H1 (cell line): Measurements from ENCODE around the gene FTCDNL1. TPM values are rescaled to one million over a fixed set of nuclear protein-coding genes. Genes with fewer than 3 reads are reported as not detected.

Experiments
- CTCF ChIA-PET: fragments of 300-600 bp; sonication (Branson Sonifier 250); formaldehyde crosslinking; loops from one replicate; lab custom pipeline; 2021; ENCODE audit not compliant: partially characterized antibody; lab: Charles Lee
- POLR2A ChIA-PET: fragments of 300-600 bp; sonication (Branson Sonifier 250); formaldehyde crosslinking; loops from one replicate; lab custom pipeline; 2021; ENCODE audit warnings: inconsistent platforms; ENCODE audit not compliant: partially characterized antibody; lab: Charles Lee
- DNase-seq, 2 experiments: peaks; one replicate each; pipeline versions ENCODE4 v3.0.0 to v3.0.0-alpha.2; 2010 to 2022; ENCODE audit warnings: low spot score in 2 of 2, low read depth in 1 of 2, mixed read lengths in 1 of 2
- FAIRE-seq: peaks from 2 replicates; lab custom pipeline; 2011; peaks lifted over from hg19 to GRCh38; lab: Jason Lieb, UNC
- H2AFZ ChIP-seq: 2 replicates; pipeline ENCODE4 v1.8.1; 2012; ENCODE audit warnings: low read length, inconsistent platforms
- H2AK5ac ChIP-seq: 2 replicates; pipeline ENCODE4 v1.6.1; 2013; ENCODE audit warnings: low read depth, low read length
- H2BK120ac ChIP-seq: replicated peaks from 2 replicates; pipeline ENCODE3; 2013; ENCODE audit warnings: low read depth, low read length, inconsistent platforms
- H2BK12ac ChIP-seq: 2 replicates; pipeline ENCODE4 v1.6.1; 2013; ENCODE audit warnings: low read depth, low read length
- H2BK15ac ChIP-seq: 2 replicates; pipeline ENCODE4 v1.6.1; 2013; ENCODE audit warnings: low read length
- H2BK20ac ChIP-seq: 2 replicates; pipeline ENCODE4 v1.6.1; 2013; ENCODE audit warnings: low read length
- H2BK5ac ChIP-seq: 2 replicates; pipeline ENCODE4 v1.6.1; 2013; ENCODE audit warnings: low read depth, low read length
- H3K14ac ChIP-seq: 2 replicates; pipeline ENCODE4 v1.6.1; 2013; ENCODE audit warnings: inconsistent platforms; ENCODE audit not compliant: insufficient read length
- H3K18ac ChIP-seq: 2 replicates; pipeline ENCODE4 v1.6.1; 2013; ENCODE audit warnings: low read length; ENCODE audit errors: extremely low read depth
- H3K23ac ChIP-seq: 2 replicates; pipeline ENCODE4 v1.6.1; 2013; ENCODE audit warnings: inconsistent platforms; ENCODE audit not compliant: insufficient read length
- H3K23me2 ChIP-seq: 2 replicates; pipeline ENCODE4 v1.6.1; 2013; ENCODE audit warnings: low read depth, low read length
- H3K27ac ChIP-seq: 2 replicates; pipeline ENCODE4 v1.6.1; 2011; ENCODE audit warnings: low read depth, low read length, inconsistent platforms
- H3K27me3 ChIP-seq, 4 experiments: replicated peaks in 1 of 4; 1 replicate in 1 of 4; 2 replicates in 3 of 4; pipeline versions ENCODE4 v1.6.1 to v1.8.1; 2011 to 2013; ENCODE audit warnings: low read length in 3 of 4, mild to moderate bottlenecking in 3 of 4, inconsistent platforms in 2 of 4, mixed read lengths in 2 of 4, moderate library complexity in 1 of 4; ENCODE audit not compliant: control insufficient read depth in 3 of 4, insufficient read depth in 3 of 4; ENCODE audit errors: extremely low read depth in 1 of 4
- H3K36me3 ChIP-seq, 4 experiments: 2 replicates each; pipeline versions ENCODE4 v1.6.1 to v1.8.1; 2011 to 2013; ENCODE audit warnings: mild to moderate bottlenecking in 4 of 4, low read length in 3 of 4, moderate library complexity in 2 of 4, control low read depth in 1 of 4, inconsistent platforms in 1 of 4; ENCODE audit not compliant: insufficient read depth in 4 of 4, control insufficient read depth in 2 of 4
- H3K4ac ChIP-seq: replicated peaks from 2 replicates; pipeline ENCODE3; 2013; ENCODE audit warnings: low read length, low read depth, mixed read lengths, inconsistent platforms; ENCODE audit not compliant: insufficient read length
- H3K4me1 ChIP-seq, 4 experiments: replicated peaks in 1 of 4; 1 replicate in 1 of 4; 2 replicates in 3 of 4; pipeline versions ENCODE4 v1.6.1 to v1.8.1; 2011 to 2013; ENCODE audit warnings: low read length in 3 of 4, inconsistent platforms in 2 of 4, mixed read lengths in 1 of 4; ENCODE audit not compliant: insufficient read depth in 4 of 4, control insufficient read depth in 3 of 4
- H3K4me2 ChIP-seq, 2 experiments: 2 replicates each; pipeline versions ENCODE4 v1.6.1 to v1.8.1; 2011 to 2013; ENCODE audit warnings: low read depth in 2 of 2, low read length in 2 of 2, control low read depth in 1 of 2, inconsistent platforms in 1 of 2, mild to moderate bottlenecking in 1 of 2; ENCODE audit not compliant: insufficient read depth in 1 of 2
- H3K4me3 ChIP-seq, 4 experiments: fragments of 200-600, 300-600 bp in 1 of 4; sonication (generic), shearing (Covaris generic), sonication (Bioruptor Twin) in 1 of 4; 2 replicates each; pipeline versions ENCODE4 v1.5.1 to v1.8.1; 2011 to 2016; ENCODE audit warnings: low read length in 4 of 4, low read depth in 3 of 4, control low read depth in 2 of 4, inconsistent platforms in 2 of 4, mild to moderate bottlenecking in 2 of 4, mixed read lengths in 1 of 4, moderate library complexity in 1 of 4; ENCODE audit not compliant: insufficient read depth in 2 of 4; ENCODE audit errors: extremely low read depth in 1 of 4
- H3K56ac ChIP-seq: replicated peaks from 2 replicates; pipeline ENCODE3; 2013; ENCODE audit warnings: low read depth, mild to moderate bottlenecking, mixed read lengths, low read length, inconsistent platforms; ENCODE audit not compliant: insufficient read length
- H3K79me1 ChIP-seq: 2 replicates; pipeline ENCODE4 v1.6.1; 2013; ENCODE audit warnings: low read depth, low read length, control low read depth
- H3K79me2 ChIP-seq, 2 experiments: 2 replicates each; pipeline versions ENCODE4 v1.6.1 to v1.8.1; 2012 to 2013; ENCODE audit warnings: low read length in 2 of 2, mild to moderate bottlenecking in 2 of 2, inconsistent platforms in 1 of 2; ENCODE audit not compliant: insufficient read depth in 2 of 2, control insufficient read depth in 1 of 2
- H3K9ac ChIP-seq, 4 experiments: replicated peaks in 1 of 4; 1 replicate in 1 of 4; 2 replicates in 3 of 4; pipeline versions ENCODE4 v1.6.1 to v1.8.1; 2011 to 2013; ENCODE audit warnings: low read depth in 3 of 4, low read length in 3 of 4, control low read depth in 2 of 4, mild to moderate bottlenecking in 2 of 4, moderate library complexity in 2 of 4, inconsistent platforms in 1 of 4; ENCODE audit errors: extremely low read depth in 1 of 4
- H3K9me3 ChIP-seq, 2 experiments: 2 replicates each; pipeline versions ENCODE4 v1.6.1 to v1.8.1; 2012 to 2013; ENCODE audit warnings: mild to moderate bottlenecking in 2 of 2, moderate library complexity in 2 of 2, control low read depth in 1 of 2, inconsistent platforms in 1 of 2, low read depth in 1 of 2, low read length in 1 of 2, mixed read lengths in 1 of 2; ENCODE audit not compliant: insufficient read depth in 2 of 2
- H4K20me1 ChIP-seq, 2 experiments: replicated peaks in 1 of 2; 2 replicates each; pipeline versions ENCODE3 to v1.8.1; 2011 to 2013; ENCODE audit warnings: inconsistent platforms in 2 of 2, low read length in 2 of 2, mild to moderate bottlenecking in 1 of 2; ENCODE audit not compliant: insufficient read depth in 2 of 2, control insufficient read depth in 1 of 2
- H4K5ac ChIP-seq: 2 replicates; pipeline ENCODE4 v1.6.1; 2013; ENCODE audit warnings: low read length, low read depth, mixed read lengths, inconsistent platforms; ENCODE audit not compliant: insufficient read length
- H4K8ac ChIP-seq: 2 replicates; pipeline ENCODE4 v1.8.0; 2013; ENCODE audit warnings: mild to moderate bottlenecking, moderate library complexity, low read length, inconsistent platforms; ENCODE audit not compliant: insufficient read depth; ENCODE audit errors: extremely low read depth
- H4K91ac ChIP-seq: replicated peaks from 2 replicates; pipeline ENCODE3; 2013; ENCODE audit warnings: low read length, mixed read lengths, inconsistent platforms; ENCODE audit not compliant: insufficient read length
- BRCA1 ChIP-seq: IDR thresholded peaks from 2 replicates; pipeline ENCODE4 v1.6.1; 2012; ENCODE audit warnings: low read depth, low read length, improper control_type of control experiment
- CREB1 ChIP-seq: IDR thresholded peaks from 2 replicates; pipeline ENCODE4 v1.6.1; 2012; ENCODE audit warnings: inconsistent platforms
- CTBP2 ChIP-seq: IDR thresholded peaks from 2 replicates; pipeline ENCODE4 v1.7.0; 2011; ENCODE audit warnings: borderline replicate concordance, mild to moderate bottlenecking, moderate library complexity, mixed read lengths, low read length; ENCODE audit not compliant: insufficient read depth, insufficient read length
- CTCF ChIP-seq, 3 experiments: IDR thresholded peaks; 1 replicate in 2 of 3; 2 replicates in 1 of 3; pipeline versions ENCODE4 v1.5.1 to v1.6.1; 2011; ENCODE audit warnings: low read length in 3 of 3, mild to moderate bottlenecking in 3 of 3, inconsistent platforms in 2 of 3, low read depth in 1 of 3, moderate library complexity in 1 of 3; ENCODE audit not compliant: insufficient read depth in 1 of 3; ENCODE audit errors: control extremely low read depth in 1 of 3
- E2F6 ChIP-seq: IDR thresholded peaks from 2 replicates; pipeline ENCODE4 v1.6.1; 2012; ENCODE audit warnings: inconsistent platforms
- HDAC2 ChIP-seq, 2 experiments: fragments of 300-600 bp in 1 of 2; sonication (generic) in 1 of 2; IDR thresholded peaks; 2 replicates each; pipeline ENCODE4 v1.6.1; 2011 to 2012; ENCODE audit warnings: low read depth in 2 of 2, low read length in 2 of 2, mild to moderate bottlenecking in 2 of 2, moderate library complexity in 2 of 2, borderline replicate concordance in 1 of 2, inconsistent platforms in 1 of 2
- HDAC6 ChIP-seq: IDR thresholded peaks from one replicate; pipeline ENCODE4 v1.7.1; 2012; ENCODE audit warnings: low read depth, mild to moderate bottlenecking, inconsistent platforms, low read length, moderate library complexity
- KDM1A ChIP-seq: fragments of 200-600, 300-600 bp; sonication (generic); IDR thresholded peaks from 2 replicates; pipeline ENCODE4 v1.7.1; 2016; ENCODE audit warnings: mild to moderate bottlenecking, low read length, borderline replicate concordance
- KDM5A ChIP-seq: fragments of 200-600 bp; IDR thresholded peaks from 2 replicates; pipeline ENCODE4 v1.7.1; 2012; ENCODE audit warnings: mild to moderate bottlenecking, low read length, inconsistent platforms, mixed read lengths
- SIN3A ChIP-seq, 2 experiments: IDR thresholded peaks in 1 of 2; conservative IDR thresholded peaks in 1 of 2; 2 replicates each; pipeline ENCODE4 v1.6.1; 2011 to 2012; ENCODE audit warnings: low read length in 2 of 2, improper control_type of control experiment in 1 of 2, low read depth in 1 of 2, mild to moderate bottlenecking in 1 of 2
- SP4 ChIP-seq: IDR thresholded peaks from 2 replicates; pipeline ENCODE4 v1.6.1; 2012; ENCODE audit warnings: low read length, inconsistent platforms
- WGBS, 2 experiments: shearing (Covaris generic) in 1 of 2; methylation state at CpG; one replicate each; pipeline versions ENCODE4 v1.1.6 to v1.1.7; 2013 to 2015; ENCODE audit warnings: low lambda C conversion rate in 2 of 2, mixed read lengths in 2 of 2, inconsistent platforms in 1 of 2, low coverage in 1 of 2, missing lambda C conversion rate in 1 of 2; ENCODE audit not compliant: insufficient replicate concordance in 2 of 2, insufficient coverage in 1 of 2, insufficient read length in 1 of 2; ENCODE audit errors: extremely low coverage in 1 of 2, missing lambda C conversion rate in 1 of 2; 5-methylcytosine and 5-hydroxymethylcytosine counted together
- polyA plus RNA-seq, 7 experiments: library from polyadenylated mRNA; depleted of rRNA in 3 of 7; stranded (reverse) in 5 of 7; unstranded in 2 of 7; fragments of >200 nt in 5 of 7; fragments of 200-250 nt in 2 of 7; gene quantifications; 1 replicate in 5 of 7; 2 replicates in 1 of 7; 4 replicates in 1 of 7; pipeline versions ENCODE4 v1.2.1 to v1.2.3, GENCODE V29; 2011 to 2013; ENCODE audit warnings: missing spikeins in 2 of 7, mixed read lengths in 2 of 7
- total RNA-seq: library from RNA; stranded (reverse); fragmentation: NEBNext Ultra II Directional; extraction: Animal tissue kit (Norgen Biotek cat#: 25700); gene quantifications from 2 replicates; pipeline ENCODE4 v1.2.1, GENCODE V29; 2021

FTCDNL1 gene
- total and polyA plus RNA-seq, 2 of the 8 experiments (the other 6 are each of a cell fraction or from before 2014, with no cell fraction given), result 0.41 to 0.97 TPM

- Histone ChIP-seq H2BK120ac (no peak overlapping the region), H4K91ac (no peak overlapping the region), H3K36me3 (no peaks in the 10 kb centered on the region), H3K4ac (no peak overlapping the region), H3K14ac (no peak overlapping the region), H3K56ac (no peak overlapping the region), H3K4me1 (no peaks in the 10 kb centered on the region), H2BK20ac (no peak overlapping the region), H3K79me2 (no peaks in the 10 kb centered on the region), H3K9me3 (no peaks in the 10 kb centered on the region), H2BK12ac (no peak overlapping the region), H3K27ac (no peak overlapping the region), H2BK15ac (no peak overlapping the region), H2AK5ac (no peak overlapping the region), H3K4me2 (no peak overlapping the region), H4K20me1 (no peaks in the 10 kb centered on the region), H4K8ac (no peak overlapping the region), H3K4me3 (no peak overlapping the region), H2AFZ (no peak overlapping the region), H3K23me2 (no peaks in the 10 kb centered on the region), H3K79me1 (no peaks in the 10 kb centered on the region), H3K18ac (no peak overlapping the region), H3K27me3 (no peaks in the 10 kb centered on the region), H3K9ac (no peak overlapping the region), H3K23ac (no peak overlapping the region), H2BK5ac (no peak overlapping the region), H4K5ac (no peak overlapping the region)
- DNase-seq, result no peak
- 66% methylated on average over 2 of the region's 2 CpGs; no CpG with 5 or more reads in 1 of the 2 experiments for WGBS, 2 experiments
- ChIA-PET CTCF (no interaction called here), POLR2A (no interaction called here)
- FAIRE-seq, result no peak
- no peak for TF ChIP-seq CTBP2
- no peak for TF ChIP-seq KDM1A
- TF ChIP-seq SIN3A (conservative IDR thresholded peaks at IDR 0.05 in 1 of 2, IDR thresholded peaks at IDR 0.05 in 1 of 2; ENCODE audit: low read depth in 1 of 2, low read length in 2 of 2), result no peak
- TF ChIP-seq BRCA1, result no peak
- no peak for TF ChIP-seq KDM5A
- TF ChIP-seq HDAC2 (IDR thresholded peaks at IDR 0.05; ENCODE audit: borderline replicate concordance in 1 of 2, low read depth in 2 of 2, low read length in 2 of 2), result no peak
- no peak for TF ChIP-seq HDAC6
- TF ChIP-seq E2F6, result no peak
- TF ChIP-seq CREB1, result no peak
- no peak for TF ChIP-seq CTCF (IDR thresholded peaks at IDR 0.05; ENCODE audit: control extremely low read depth in 1 of 3, insufficient read depth in 1 of 3, low read depth in 1 of 3, low read length in 3 of 3)
- TF ChIP-seq SP4, result no peak
Observed at GRCh38 chr2:199818026-199818425, 33.0 kb downstream of the FTCDNL1 start.
